Mucosa of descending colon (tissue), 3 donors: ENCODE data around the gene RBM38. TPM values are rescaled to one million over a fixed set of nuclear protein-coding genes. Genes with fewer than 3 reads are reported as not detected.

Source experiments
- ATAC-seq: fragments of 200-7000 bp; cut with Tn5 transposase; one replicate; pipeline ENCODE4 v1.9.1; 2020; ENCODE audit warnings: mild to moderate bottlenecking, moderate library complexity
- DNase-seq, 3 donors: peaks; one replicate each; pipeline ENCODE4 v3.0.0-alpha.2; 2020
- H3K36me3 ChIP-seq: fragments of 200-600 bp; one replicate; pipeline ENCODE4 v1.8.0; 2021; ENCODE audit warnings: low read depth, mild to moderate bottlenecking
- H3K4me1 ChIP-seq: fragments of 200-600 bp; one replicate; pipeline ENCODE4 v1.8.0; 2021; ENCODE audit warnings: low read depth, mild to moderate bottlenecking
- H3K4me3 ChIP-seq: fragments of 200-600 bp; one replicate; pipeline ENCODE4 v1.8.0; 2021; ENCODE audit warnings: mild to moderate bottlenecking
- H3K9me3 ChIP-seq: fragments of 200-600 bp; one replicate; pipeline ENCODE4 v1.8.0; 2021; ENCODE audit warnings: mild to moderate bottlenecking
- intact Hi-C, 2 donors: fragments of 100-400 bp; cut with DNase I in 1 of 2; cut with micrococcal nuclease in 1 of 2; formaldehyde crosslinking; loops; one replicate each; pipeline versions ENCODE4 v1.11.0 to v1.11.1; 2022; cut with DNase I, micrococcal nuclease
- total RNA-seq, 3 donors: library from RNA; stranded (reverse); fragmentation: NEBNext Ultra II Directional in 2 of 3; extraction: Animal tissue kit (Norgen Biotek cat#: 25700) in 2 of 3; gene quantifications; one replicate each; pipeline versions ENCODE4 v1.2.1 to v1.2.4, GENCODE V29; 2021 to 2023
- TF ChIP-seq, protein P1 (sequence below): fragments of 200-600 bp; IDR thresholded peaks from one replicate; pipeline ENCODE4 v1.8.0; 2022; ENCODE audit warnings: antibody characterized with exemption, mild to moderate bottlenecking
- donor health status: DM: no; HTN: no; CAD: no; lungs with moderate emphysema.
- donor health status: DM: no; HTN: no; CAD: no.
- donor health status: DM: no; HTN: yes; CAD: no.

Gene RBM38
- total RNA-seq, 3 donors from 2014 or later, result 29.5 to 85.5 (median 36.8) TPM

DNA sequence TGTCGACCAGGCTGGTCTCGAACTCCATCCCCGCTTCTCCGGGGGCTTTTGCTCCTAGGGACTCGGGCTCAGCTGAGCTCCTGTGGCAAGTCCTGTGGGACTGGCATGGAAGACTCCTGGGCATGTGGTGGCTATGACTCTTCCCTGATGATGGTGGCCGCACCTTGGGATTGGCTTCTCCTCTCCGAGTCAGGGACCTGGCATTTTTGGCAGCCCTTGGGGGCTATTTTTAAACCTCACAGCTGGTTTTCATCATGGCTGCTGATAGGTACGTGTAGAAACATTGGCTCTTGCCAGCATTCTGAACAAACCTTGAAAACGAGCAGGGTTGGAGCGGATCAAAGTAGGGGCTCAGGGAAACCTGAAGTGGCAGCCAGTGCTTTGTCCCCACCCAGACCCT is 54.1 kb downstream of the RBM38 start:
- intact Hi-C loops, result no loop called here
- no peaks in the 10 kb centered on the region for H3K36me3 ChIP-seq
- H3K4me1 ChIP-seq, result no peaks in the 10 kb centered on the region
- H3K4me3 ChIP-seq, result no peak overlapping the region
- H3K9me3 ChIP-seq, result no peaks in the 10 kb centered on the region
- ATAC-seq, result no peak
- DNase-seq, result no peak
- TF ChIP-seq, protein P1, sequence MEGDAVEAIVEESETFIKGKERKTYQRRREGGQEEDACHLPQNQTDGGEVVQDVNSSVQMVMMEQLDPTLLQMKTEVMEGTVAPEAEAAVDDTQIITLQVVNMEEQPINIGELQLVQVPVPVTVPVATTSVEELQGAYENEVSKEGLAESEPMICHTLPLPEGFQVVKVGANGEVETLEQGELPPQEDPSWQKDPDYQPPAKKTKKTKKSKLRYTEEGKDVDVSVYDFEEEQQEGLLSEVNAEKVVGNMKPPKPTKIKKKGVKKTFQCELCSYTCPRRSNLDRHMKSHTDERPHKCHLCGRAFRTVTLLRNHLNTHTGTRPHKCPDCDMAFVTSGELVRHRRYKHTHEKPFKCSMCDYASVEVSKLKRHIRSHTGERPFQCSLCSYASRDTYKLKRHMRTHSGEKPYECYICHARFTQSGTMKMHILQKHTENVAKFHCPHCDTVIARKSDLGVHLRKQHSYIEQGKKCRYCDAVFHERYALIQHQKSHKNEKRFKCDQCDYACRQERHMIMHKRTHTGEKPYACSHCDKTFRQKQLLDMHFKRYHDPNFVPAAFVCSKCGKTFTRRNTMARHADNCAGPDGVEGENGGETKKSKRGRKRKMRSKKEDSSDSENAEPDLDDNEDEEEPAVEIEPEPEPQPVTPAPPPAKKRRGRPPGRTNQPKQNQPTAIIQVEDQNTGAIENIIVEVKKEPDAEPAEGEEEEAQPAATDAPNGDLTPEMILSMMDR, result no peak

DNA sequence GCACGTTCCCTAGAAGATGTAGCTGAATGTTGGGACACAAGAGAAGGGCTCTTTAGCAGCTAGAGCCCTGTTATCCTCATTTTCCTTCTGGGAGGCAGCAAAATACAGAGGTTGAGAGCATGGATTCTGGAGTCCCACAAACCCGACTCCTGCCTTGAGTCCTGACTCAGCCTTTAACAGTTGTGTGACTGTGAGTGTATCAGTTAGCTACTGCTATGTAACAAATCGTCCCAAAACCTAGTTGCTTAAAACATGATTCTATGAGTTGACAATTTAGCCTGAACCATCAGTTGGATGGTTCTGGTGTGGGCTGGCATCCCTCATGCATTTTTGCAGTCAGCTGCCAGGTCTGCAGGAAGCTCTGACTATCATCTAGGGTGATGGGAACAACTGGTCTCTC is 54.6 kb downstream of the RBM38 start:
- Histone ChIP-seq H3K9me3 (no peaks in the 10 kb centered on the region), H3K36me3 (no peaks in the 10 kb centered on the region), H3K4me1 (no peaks in the 10 kb centered on the region), H3K4me3 (no peak overlapping the region)
- intact Hi-C loops, result no loop called here
- ATAC-seq, result no peak
- TF ChIP-seq, protein P1, result no peak
- no peak for DNase-seq

DNA sequence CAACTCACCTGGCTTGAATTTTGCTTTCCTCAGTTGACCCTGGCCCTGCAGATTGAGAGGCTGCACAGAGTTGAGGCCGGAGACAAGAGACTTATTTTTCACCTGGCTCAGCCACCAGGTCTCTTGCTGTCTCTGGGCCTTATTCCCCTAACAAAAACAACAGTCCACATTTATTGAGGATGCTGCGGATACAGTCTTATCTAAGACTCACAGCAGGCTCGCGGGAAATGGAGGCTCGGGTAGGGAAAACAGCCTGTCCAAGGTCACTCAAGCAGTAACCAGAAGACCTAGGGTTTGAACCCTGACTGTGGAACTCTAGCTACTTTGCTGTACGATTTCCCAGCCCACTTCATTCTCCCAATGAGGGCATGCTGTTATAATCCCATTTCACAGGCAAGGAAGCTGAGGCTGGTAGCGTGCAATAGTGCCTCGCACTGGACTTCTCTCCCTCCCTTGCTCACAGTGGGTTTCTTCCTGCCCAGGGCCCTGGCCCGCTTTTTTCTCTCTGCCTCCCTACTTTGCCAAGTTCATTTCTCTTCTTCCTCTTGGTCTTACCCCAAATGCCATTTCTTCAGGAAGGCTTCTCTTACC is 57.7 kb downstream of the RBM38 start:
- Histone ChIP-seq H3K4me3 (no peak overlapping the region), H3K9me3 (no peaks in the 10 kb centered on the region), H3K36me3 (no peaks in the 10 kb centered on the region), H3K4me1 (no peaks in the 10 kb centered on the region)
- ATAC-seq (no peak), DNase-seq (no peak)
- TF ChIP-seq, protein P1, result no peak
- intact Hi-C loops, result no loop called here

DNA sequence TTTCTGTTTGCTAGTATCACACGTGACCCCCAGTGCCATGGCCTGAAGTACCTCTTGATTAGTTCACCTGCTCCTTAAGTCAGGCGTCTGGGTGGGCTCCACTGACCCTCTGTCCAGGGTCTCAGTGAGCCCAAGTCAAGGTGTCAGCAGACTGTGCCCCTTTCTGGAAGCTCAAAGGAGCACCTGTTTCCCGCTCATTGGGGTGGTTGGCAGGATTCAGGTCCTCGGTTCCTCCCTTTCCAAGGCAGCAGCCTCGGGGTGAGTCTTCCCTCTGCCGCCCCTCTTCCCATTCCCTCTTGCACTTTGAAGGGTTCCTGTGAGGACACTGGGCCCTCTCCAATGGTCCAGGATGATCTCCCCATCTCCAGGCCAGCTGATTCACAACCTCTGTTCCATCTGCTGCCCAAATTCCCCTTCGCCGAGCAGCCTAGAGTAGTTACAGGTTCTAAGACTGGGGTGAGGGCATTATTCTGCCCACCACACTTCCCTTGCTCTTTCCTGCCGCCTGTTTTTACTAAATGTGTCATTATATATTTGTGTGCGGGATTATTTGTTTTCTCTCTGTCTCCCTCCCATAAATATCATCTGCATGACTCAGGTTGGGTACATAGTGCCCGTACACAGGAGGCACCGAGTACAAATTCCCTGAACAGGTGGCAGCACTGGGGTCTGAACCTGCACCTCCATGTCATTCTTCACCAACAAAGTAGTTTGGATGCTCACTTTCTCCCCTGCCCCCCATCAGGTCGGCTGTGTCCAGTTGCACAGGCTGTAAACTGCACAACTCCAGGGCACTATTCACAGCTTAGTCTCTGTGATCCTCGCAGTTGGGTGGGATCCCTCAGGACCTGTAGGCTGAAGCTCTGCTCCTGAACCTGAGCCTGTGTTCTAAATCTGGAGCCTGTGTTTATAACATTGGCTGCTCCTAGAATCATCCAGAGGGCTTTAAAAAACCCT is 58.5 kb downstream of the RBM38 start:
- Histone ChIP-seq H3K4me3 (no peak overlapping the region), H3K4me1 (no peaks in the 10 kb centered on the region), H3K9me3 (no peaks in the 10 kb centered on the region), H3K36me3 (no peaks in the 10 kb centered on the region)
- no peak for DNase-seq
- TF ChIP-seq, protein P1, result no peak
- no peak for ATAC-seq
- intact Hi-C loops, result no loop called here

DNA sequence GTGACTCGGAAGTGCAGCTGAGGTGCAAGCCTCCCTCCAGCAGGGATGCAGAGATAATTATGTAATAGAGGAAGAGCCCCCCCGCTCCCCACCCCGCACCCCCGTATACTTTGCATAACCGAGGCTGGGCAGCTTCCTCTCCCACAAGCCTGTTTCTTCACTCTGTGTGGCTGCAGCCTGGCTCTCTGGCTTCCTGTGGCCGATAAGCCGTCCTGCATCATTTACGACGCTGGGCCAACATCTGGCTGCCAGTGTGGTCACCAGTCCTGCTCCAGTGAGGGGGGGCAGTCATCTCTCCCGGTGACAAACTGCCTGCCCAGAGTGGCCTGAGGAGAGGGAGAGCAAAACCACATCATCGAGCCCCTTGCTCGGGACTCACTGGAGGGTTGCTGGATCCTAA is 59.2 kb downstream of the RBM38 start:
- Histone ChIP-seq H3K9me3 (no peaks in the 10 kb centered on the region), H3K4me1 (no peaks in the 10 kb centered on the region), H3K36me3 (no peaks in the 10 kb centered on the region), H3K4me3 (no peak overlapping the region)
- intact Hi-C loops, result no loop called here
- DNase-seq (peak in 2 of 3 donors; percentile 46 to 83), ATAC-seq (peak; percentile 78)
- TF ChIP-seq, protein P1, result no peak
